Measurements from ENCODE around the gene MCF2L2. TPM values are rescaled to one million over a fixed set of nuclear protein-coding genes. Genes with fewer than 3 reads are reported as not detected.

MCF2L2 gene
- total and polyA plus RNA-seq, 2 of the 13 experiments (the other 11 are each of a cell fraction or from before 2014, with no cell fraction given): not detected

- intact Hi-C loops (cut with micrococcal nuclease; ENCODE audit: unreplicated experiment) (no loop called here), in situ Hi-C loops (cut with HindIII; ENCODE audit: extremely low pct_ligation_motif_present, low pct_unique_long_range_greater_than_20kb) (no loop called here)
- CTCF ChIA-PET (ENCODE audit: low intra/inter-chr PET ratio, low total read pairs): no interaction called here
- Histone ChIP-seq H4K20me1 (ENCODE audit: insufficient read depth, low read length) (no peaks in the 10 kb centered on the region), H3K9me3 (ENCODE audit: low read length) (peaks cover 5% of the 10 kb centered on the region; the same call in 1 of the 2 replicates), H2AFZ (ENCODE audit: low read length) (no peak overlapping the region), H3K79me2 (ENCODE audit: insufficient read depth, low read length) (no peaks in the 10 kb centered on the region), H3K27me3 (ENCODE audit: control insufficient read depth in 1 of 2, insufficient read depth in 2 of 2, low read length in 2 of 2) (0 out of 5 replicates have a peak, but pooled peaks cover 0 to 6% of the 10 kb centered on the region in 2 experiments), H3K27ac (ENCODE audit: extremely low read length, insufficient read depth, low read length) (no peak overlapping the region), H3K4me3 (replicated peaks in 1 of 3; ENCODE audit: insufficient read depth in 1 of 3, low read depth in 2 of 3, low read length in 3 of 3) (no peak overlapping the region), H3K4me1 (ENCODE audit: insufficient read depth, low read length) (no peaks in the 10 kb centered on the region), H3K36me3 (replicated peaks in 1 of 2; ENCODE audit: control insufficient read depth in 1 of 2, insufficient read depth in 2 of 2, low read length in 2 of 2) (no peaks in the 10 kb centered on the region), H3K9ac (ENCODE audit: insufficient read depth, low read depth, low read length) (no peak overlapping the region), H3K4me2 (ENCODE audit: low read depth, low read length) (no peak overlapping the region)
- POLR2A ChIA-PET: no interaction called here
- DNase-seq (ENCODE audit: low spot score) (no peak), FAIRE-seq (no peak), ATAC-seq (no peak)
- TF ChIP-seq ZFP36L2 (CRISPR knock-in tag; IDR thresholded peaks at IDR 0.05): no peak
- TF ChIP-seq ZNF317 (CRISPR knock-in tag; IDR thresholded peaks at IDR 0.05): peak; percentile 95
- BruUV-seq (replicated peaks): no TSS peak
Observed at GRCh38 chr3:183203670-183204069, 224.7 kb downstream of the MCF2L2 start.

GRCh38 chr3:183202004-183202722 lies 226.3 kb downstream of the MCF2L2 start:
- Histone ChIP-seq H3K4me3 (replicated peaks in 1 of 3; ENCODE audit: insufficient read depth in 1 of 3, low read depth in 2 of 3, low read length in 3 of 3) (peak overlapping the region in 1 of 3 experiments; percentile 49; a peak in 2 of 6 replicates), H3K79me2 (ENCODE audit: insufficient read depth, low read length) (no peaks in the 10 kb centered on the region), H3K9ac (ENCODE audit: insufficient read depth, low read depth, low read length) (no peak overlapping the region), H3K27me3 (ENCODE audit: control insufficient read depth in 1 of 2, insufficient read depth in 2 of 2, low read length in 2 of 2) (0 out of 5 replicates have a peak, but pooled peaks cover 0 to 2% of the 10 kb centered on the region in 2 experiments), H3K4me2 (ENCODE audit: low read depth, low read length) (peak overlapping the region; percentile 49), H3K4me1 (ENCODE audit: insufficient read depth, low read length) (no peaks in the 10 kb centered on the region), H4K20me1 (ENCODE audit: insufficient read depth, low read length) (no peaks in the 10 kb centered on the region), H3K27ac (ENCODE audit: extremely low read length, insufficient read depth, low read length) (no peak overlapping the region), H3K9me3 (ENCODE audit: low read length) (peaks cover 5% of the 10 kb centered on the region; the same call in 1 of the 2 replicates), H3K36me3 (replicated peaks in 1 of 2; ENCODE audit: control insufficient read depth in 1 of 2, insufficient read depth in 2 of 2, low read length in 2 of 2) (no peaks in the 10 kb centered on the region), H2AFZ (ENCODE audit: low read length) (peak overlapping the region; percentile 86)
- no TSS peak for BruUV-seq (replicated peaks)
- no peak for FAIRE-seq
- TF ChIP-seq IRF2 (CRISPR knock-in tag; IDR thresholded peaks at IDR 0.05) (peak; percentile 80; the same call in 1 of the 2 replicates), ZNF510 (CRISPR knock-in tag; IDR thresholded peaks at IDR 0.05; ENCODE audit: low read depth) (no peak), ZNF597 (CRISPR knock-in tag; IDR thresholded peaks at IDR 0.05) (no peak), ZNF432 (CRISPR knock-in tag; IDR thresholded peaks at IDR 0.05; ENCODE audit: borderline replicate concordance) (0 out of 2 replicates have a peak, but pooled peaks have one; percentile 54), BORCS8-MEF2B (CRISPR knock-in tag; IDR thresholded peaks at IDR 0.05) (no peak)
- in situ Hi-C loops (cut with HindIII; ENCODE audit: extremely low pct_ligation_motif_present, low pct_unique_long_range_greater_than_20kb) (no loop called here), intact Hi-C loops (cut with micrococcal nuclease; ENCODE audit: unreplicated experiment) (no loop called here)
- no peak for DNase-seq (ENCODE audit: low spot score)
- 4% methylated on average over 4 of the region's 4 CpGs for WGBS (ENCODE audit: low lambda C conversion rate)
- ATAC-seq: no peak
- CTCF ChIA-PET (ENCODE audit: low intra/inter-chr PET ratio, low total read pairs): no interaction called here
- POLR2A ChIA-PET: no interaction called here

Data from HepG2 (cell line).